ENCODE data around the gene FARS2.
"Not testable (repeated sequence)": the region's sequence is repeated elsewhere in the genome, so short reads cannot be mapped to it uniquely, and the experiment has no call there.

The FARS2 gene

GRCh38 chr6:5664149-5664548 lies 402.8 kb downstream of the FARS2 start:
- no peak for DNase-seq (ENCODE audit: low read depth, low spot score)

- no peak for DNase-seq (ENCODE audit: low read depth, low spot score)
Measured at GRCh38 chr6:5665173-5665572, 403.9 kb downstream of the FARS2 start.

GRCh38 chr6:5665667-5666066 lies 404.4 kb downstream of the FARS2 start:
- no peak for DNase-seq (ENCODE audit: low read depth, low spot score)

GRCh38 chr6:5666695-5667094 lies 405.4 kb downstream of the FARS2 start:
- no peak for DNase-seq (ENCODE audit: low read depth, low spot score)

GRCh38 chr6:5667737-5668136 lies 406.4 kb downstream of the FARS2 start:
- DNase-seq (ENCODE audit: low read depth, low spot score) = no peak

GRCh38 chr6:5670381-5670780 lies 409.1 kb downstream of the FARS2 start:
- no peak for DNase-seq (ENCODE audit: low read depth, low spot score)

- DNase-seq (ENCODE audit: low read depth, low spot score) = no peak
Measured at GRCh38 chr6:5670811-5671561, 409.7 kb downstream of the FARS2 start.

- no peak for DNase-seq (ENCODE audit: low read depth, low spot score)
Measured at GRCh38 chr6:5671601-5672559, 410.6 kb downstream of the FARS2 start.

- peak; percentile 21 for DNase-seq (ENCODE audit: low read depth, low spot score)
Measured at GRCh38 chr6:5672581-5673011, 411.3 kb downstream of the FARS2 start.

- no peak for DNase-seq (ENCODE audit: low read depth, low spot score)
Measured at GRCh38 chr6:5673019-5673790, 411.9 kb downstream of the FARS2 start.

- no peak for DNase-seq (ENCODE audit: low read depth, low spot score)
Measured at GRCh38 chr6:5674141-5674540, 412.8 kb downstream of the FARS2 start.

- DNase-seq (ENCODE audit: low read depth, low spot score) = no peak
Measured at GRCh38 chr6:5674721-5675120, 413.4 kb downstream of the FARS2 start.

GRCh38 chr6:5676701-5677100 lies 415.4 kb downstream of the FARS2 start:
- no peak for DNase-seq (ENCODE audit: low read depth, low spot score)

GRCh38 chr6:5677219-5678000 lies 416.1 kb downstream of the FARS2 start:
- DNase-seq (ENCODE audit: low read depth, low spot score) = no peak

GRCh38 chr6:5679270-5679669 lies 418.0 kb downstream of the FARS2 start:
- no peak for DNase-seq (ENCODE audit: low read depth, low spot score)

- DNase-seq (ENCODE audit: low read depth, low spot score) = no peak
Measured at GRCh38 chr6:5679691-5680090, 418.4 kb downstream of the FARS2 start.

GRCh38 chr6:5680095-5680494 lies 418.8 kb downstream of the FARS2 start:
- no peak for DNase-seq (ENCODE audit: low read depth, low spot score)

- DNase-seq (ENCODE audit: low read depth, low spot score) = no peak
Measured at GRCh38 chr6:5681480-5681879, 420.2 kb downstream of the FARS2 start.

- DNase-seq (ENCODE audit: low read depth, low spot score) = no peak
Measured at GRCh38 chr6:5682530-5682929, 421.2 kb downstream of the FARS2 start.

- DNase-seq (ENCODE audit: low read depth, low spot score) = not testable (repeated sequence)
Measured at GRCh38 chr6:5683747-5684146, 422.4 kb downstream of the FARS2 start.

Data from smooth muscle cell of the brain vasculature (primary cell).